ENCODE measurements around the gene HDAC9.

DNA sequence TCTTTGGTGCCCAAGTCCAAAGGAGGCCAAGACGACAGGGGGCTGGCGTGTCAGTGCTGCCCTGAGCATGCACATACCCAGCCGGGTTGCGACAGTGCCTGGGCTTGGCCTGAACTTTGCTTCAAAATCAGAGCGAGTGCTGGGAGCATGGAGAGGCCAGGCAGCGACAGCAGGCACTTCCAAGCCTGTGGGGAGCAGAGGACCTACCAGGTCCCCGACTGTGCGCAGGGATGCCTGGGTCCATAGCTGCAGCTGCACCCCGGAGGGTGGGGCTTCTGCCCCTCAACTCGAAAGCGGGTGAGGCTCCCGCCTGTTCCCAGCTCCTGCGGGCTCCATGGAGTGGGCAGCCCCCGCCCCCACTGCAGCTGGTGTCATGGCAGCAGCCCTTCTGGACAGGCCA lies 79.1 kb downstream of the HDAC9 start:
- TF ChIP-seq, protein P1, sequence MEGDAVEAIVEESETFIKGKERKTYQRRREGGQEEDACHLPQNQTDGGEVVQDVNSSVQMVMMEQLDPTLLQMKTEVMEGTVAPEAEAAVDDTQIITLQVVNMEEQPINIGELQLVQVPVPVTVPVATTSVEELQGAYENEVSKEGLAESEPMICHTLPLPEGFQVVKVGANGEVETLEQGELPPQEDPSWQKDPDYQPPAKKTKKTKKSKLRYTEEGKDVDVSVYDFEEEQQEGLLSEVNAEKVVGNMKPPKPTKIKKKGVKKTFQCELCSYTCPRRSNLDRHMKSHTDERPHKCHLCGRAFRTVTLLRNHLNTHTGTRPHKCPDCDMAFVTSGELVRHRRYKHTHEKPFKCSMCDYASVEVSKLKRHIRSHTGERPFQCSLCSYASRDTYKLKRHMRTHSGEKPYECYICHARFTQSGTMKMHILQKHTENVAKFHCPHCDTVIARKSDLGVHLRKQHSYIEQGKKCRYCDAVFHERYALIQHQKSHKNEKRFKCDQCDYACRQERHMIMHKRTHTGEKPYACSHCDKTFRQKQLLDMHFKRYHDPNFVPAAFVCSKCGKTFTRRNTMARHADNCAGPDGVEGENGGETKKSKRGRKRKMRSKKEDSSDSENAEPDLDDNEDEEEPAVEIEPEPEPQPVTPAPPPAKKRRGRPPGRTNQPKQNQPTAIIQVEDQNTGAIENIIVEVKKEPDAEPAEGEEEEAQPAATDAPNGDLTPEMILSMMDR (IDR thresholded peaks at IDR 0.05 in 4 of 5, conservative IDR thresholded peaks at IDR 0.05 in 1 of 5) = no peak
- TF ChIP-seq POLR2A (IDR thresholded peaks at IDR 0.05) = no peak
